GM23338 (cell line): ENCODE data around the gene ZNF354C. TPM values are rescaled to one million over a fixed set of nuclear protein-coding genes. Genes with fewer than 3 reads are reported as not detected.

Experiments used
- ATAC-seq: fragments of 200-7000 bp; cut with Tn5 transposase; 3 replicates; pipeline ENCODE4 v1.9.1; 2020
- DNase-seq: peaks from one replicate; pipeline ENCODE4 v3.0.0-alpha.2; 2015; ENCODE audit warnings: low spot score
- H2AFZ ChIP-seq: fragments of 200-600 bp; sonication (generic); 2 replicates; pipeline ENCODE4 v1.8.0; 2016; ENCODE audit warnings: antibody characterized with exemption, mild to moderate bottlenecking, moderate library complexity
- H3F3A ChIP-seq: fragments of 200-600 bp; sonication (generic); replicated peaks from 2 replicates; pipeline ENCODE4 v1.8.0; 2017; ENCODE audit warnings: antibody characterized with exemption, mixed run types, low read depth
- H3K27ac ChIP-seq: fragments of 200-600 bp; sonication (generic); 2 replicates; pipeline ENCODE4 v1.6.1; 2016; ENCODE audit warnings: low read depth
- H3K27me3 ChIP-seq: fragments of 200-600 bp; sonication (generic); 2 replicates; pipeline ENCODE4 v1.8.0; 2016; ENCODE audit warnings: mild to moderate bottlenecking, mixed run types, moderate library complexity; ENCODE audit not compliant: insufficient read depth
- H3K36me3 ChIP-seq: fragments of 200-600 bp; sonication (generic); 2 replicates; pipeline ENCODE4 v1.8.0; 2016; ENCODE audit warnings: mild to moderate bottlenecking; ENCODE audit not compliant: insufficient read depth
- H3K4me1 ChIP-seq: fragments of 200-600 bp; sonication (generic); 2 replicates; pipeline ENCODE4 v1.8.0; 2016; ENCODE audit warnings: mild to moderate bottlenecking, moderate library complexity; ENCODE audit not compliant: insufficient read depth
- H3K4me2 ChIP-seq: fragments of 200-600 bp; sonication (generic); 2 replicates; pipeline ENCODE4 v1.7.1; 2017; ENCODE audit warnings: mixed run types
- H3K4me3 ChIP-seq: fragments of 200-600 bp; sonication (generic); 2 replicates; pipeline ENCODE4 v1.6.1; 2016; ENCODE audit warnings: mixed run types
- H3K79me2 ChIP-seq: fragments of 200-600 bp; sonication (generic); replicated peaks from 2 replicates; pipeline ENCODE4 v1.8.0; 2017; ENCODE audit warnings: mild to moderate bottlenecking; ENCODE audit not compliant: insufficient read depth
- H3K9me2 ChIP-seq: fragments of 200-600 bp; sonication (generic); 2 replicates; pipeline ENCODE4 v1.8.0; 2017; ENCODE audit not compliant: insufficient read depth
- H4K20me1 ChIP-seq: fragments of 200-600 bp; sonication (generic); replicated peaks from 2 replicates; pipeline ENCODE4 v1.8.0; 2017; ENCODE audit warnings: mild to moderate bottlenecking; ENCODE audit not compliant: insufficient read depth
- H3K27ac Mint-ChIP-seq: 2 replicates; pipeline ENCODE4 v1.8.0; 2020; ENCODE audit warnings: inconsistent platforms, mild to moderate bottlenecking, moderate library complexity, mixed read lengths
- H3K27me3 Mint-ChIP-seq: 3 replicates; pipeline ENCODE4 v1.8.0; 2022; ENCODE audit warnings: low read depth, mild to moderate bottlenecking, moderate library complexity, mixed read lengths, inconsistent platforms; ENCODE audit not compliant: insufficient read depth, poor library complexity
- H3K36me3 Mint-ChIP-seq: 3 replicates; pipeline ENCODE4 v1.8.0; 2021; ENCODE audit warnings: low read depth, mild to moderate bottlenecking, inconsistent platforms, moderate library complexity, mixed read lengths
- H3K4me1 Mint-ChIP-seq: 3 replicates; pipeline ENCODE4 v1.8.0; 2020; ENCODE audit warnings: mild to moderate bottlenecking, inconsistent platforms, mixed read lengths
- H3K4me3 Mint-ChIP-seq: 3 replicates; pipeline ENCODE4 v1.8.0; 2021; ENCODE audit warnings: moderate library complexity, mild to moderate bottlenecking, inconsistent platforms, mixed read lengths
- H3K9me3 Mint-ChIP-seq: 3 replicates; pipeline ENCODE4 v1.8.0; 2020; ENCODE audit warnings: moderate library complexity, mild to moderate bottlenecking, inconsistent platforms, mixed read lengths
- CREB1 ChIP-seq: fragments of 250-450 bp; sonication (Bioruptor Pico); IDR thresholded peaks from 2 replicates; pipeline ENCODE4 v1.5.0; 2020; ENCODE audit warnings: low read depth, mild to moderate bottlenecking, moderate library complexity
- ETS1 ChIP-seq: IDR thresholded peaks from 2 replicates; pipeline ENCODE4 v1.6.1; 2016; ENCODE audit warnings: antibody characterized with exemption
- EZH2 ChIP-seq: fragments of 200-600 bp; sonication (generic); IDR thresholded peaks from one replicate; pipeline ENCODE4 v1.8.0; 2017; ENCODE audit warnings: antibody characterized with exemption, mild to moderate bottlenecking, low read depth; ENCODE audit not compliant: unreplicated experiment
- EZH2phosphoT487 ChIP-seq: fragments of 200-600 bp; sonication (generic); IDR thresholded peaks from one replicate; pipeline ENCODE4 v1.8.1; 2018; ENCODE audit warnings: antibody characterized with exemption; ENCODE audit not compliant: unreplicated experiment
- JUNB ChIP-seq: IDR thresholded peaks from one replicate; pipeline ENCODE4 v1.6.1; 2016; ENCODE audit warnings: antibody characterized with exemption; ENCODE audit not compliant: unreplicated experiment
- NANOG ChIP-seq: IDR thresholded peaks from 2 replicates; pipeline ENCODE4 v1.6.1; 2016; ENCODE audit warnings: antibody characterized with exemption, borderline replicate concordance
- POLR2AphosphoS5 ChIP-seq: IDR thresholded peaks from 2 replicates; pipeline ENCODE4 v1.6.1; 2016; ENCODE audit warnings: antibody characterized with exemption, low read depth
- STAT1 ChIP-seq: IDR thresholded peaks from one replicate; pipeline ENCODE4 v1.6.1; 2016; ENCODE audit warnings: antibody characterized with exemption; ENCODE audit not compliant: unreplicated experiment
- ZNF114 ChIP-seq: fragments of 250-450 bp; sonication (Bioruptor Pico); IDR thresholded peaks from 2 replicates; pipeline ENCODE4 v1.5.0; 2020; ENCODE audit warnings: mild to moderate bottlenecking, moderate library complexity
- ZNF462 ChIP-seq: fragments of 250-450 bp; sonication (Bioruptor Pico); IDR thresholded peaks from 2 replicates; pipeline ENCODE4 v1.5.0; 2020; ENCODE audit warnings: mild to moderate bottlenecking, moderate library complexity
- polyA plus RNA-seq: library from polyadenylated mRNA; unstranded; fragments of >200 nt; fragmentation: Nextera tagmentation; extraction: Ambion mirVana; gene quantifications from 2 replicates; pipeline ENCODE4 v1.2.1, GENCODE V29; 2016
- total RNA-seq: library from RNA; depleted of rRNA; stranded (reverse); fragments of >200 nt; shearing (Covaris generic); gene quantifications from 2 replicates; pipeline ENCODE4 v1.2.3, GENCODE V29; 2014
- TF ChIP-seq, protein P1 (sequence below), 2 experiments: fragments of 200-600 bp in 1 of 2; sonication (generic) in 1 of 2; conservative IDR thresholded peaks; 2 replicates each; pipeline versions ENCODE4 v1.5.1 to v1.6.1; 2016 to 2017; ENCODE audit warnings: antibody characterized with exemption in 2 of 2, low read depth in 2 of 2, mild to moderate bottlenecking in 2 of 2, moderate library complexity in 1 of 2

The ZNF354C gene
- total and polyA plus RNA-seq, 2 experiments from 2014 or later: 1.6 to 11.3 TPM

- no peak for TF ChIP-seq ZNF462 (CRISPR knock-in tag)
- TF ChIP-seq POLR2AphosphoS5: no peak
- no peak for TF ChIP-seq CREB1
Observed at GRCh38 chr5:179115845-179116524, 55.8 kb downstream of the ZNF354C start (continued).

- ATAC-seq: no peak
- no peak for DNase-seq
- H3K4me2 ChIP-seq: no peak overlapping the region
- H3K9me3 Mint-ChIP-seq: peaks cover 83% of the 10 kb centered on the region
- H3K4me1 Mint-ChIP-seq: no peaks in the 10 kb centered on the region; the same call in 2 of the 3 replicates
- no peaks in the 10 kb centered on the region for H3K79me2 ChIP-seq
- H2AFZ ChIP-seq: no peak overlapping the region
- H3K27ac ChIP-seq: no peak overlapping the region
- no peaks in the 10 kb centered on the region for H3K9me2 ChIP-seq
- peaks cover 2% of the 10 kb centered on the region for H3K27me3 Mint-ChIP-seq
- no peaks in the 10 kb centered on the region for H3K36me3 ChIP-seq
- H3K27me3 ChIP-seq: no peaks in the 10 kb centered on the region
- no peak overlapping the region for H3K4me3 ChIP-seq
- H3K4me3 Mint-ChIP-seq: no peak overlapping the region
- peaks cover 40% of the 10 kb centered on the region for H3K36me3 Mint-ChIP-seq
- no peak overlapping the region for H3K27ac Mint-ChIP-seq
- H3F3A ChIP-seq: no peaks in the 10 kb centered on the region
- H4K20me1 ChIP-seq: no peaks in the 10 kb centered on the region
- no peaks in the 10 kb centered on the region for H3K4me1 ChIP-seq
- TF ChIP-seq JUNB: no peak
- no peak for TF ChIP-seq STAT1
- TF ChIP-seq, protein P1, sequence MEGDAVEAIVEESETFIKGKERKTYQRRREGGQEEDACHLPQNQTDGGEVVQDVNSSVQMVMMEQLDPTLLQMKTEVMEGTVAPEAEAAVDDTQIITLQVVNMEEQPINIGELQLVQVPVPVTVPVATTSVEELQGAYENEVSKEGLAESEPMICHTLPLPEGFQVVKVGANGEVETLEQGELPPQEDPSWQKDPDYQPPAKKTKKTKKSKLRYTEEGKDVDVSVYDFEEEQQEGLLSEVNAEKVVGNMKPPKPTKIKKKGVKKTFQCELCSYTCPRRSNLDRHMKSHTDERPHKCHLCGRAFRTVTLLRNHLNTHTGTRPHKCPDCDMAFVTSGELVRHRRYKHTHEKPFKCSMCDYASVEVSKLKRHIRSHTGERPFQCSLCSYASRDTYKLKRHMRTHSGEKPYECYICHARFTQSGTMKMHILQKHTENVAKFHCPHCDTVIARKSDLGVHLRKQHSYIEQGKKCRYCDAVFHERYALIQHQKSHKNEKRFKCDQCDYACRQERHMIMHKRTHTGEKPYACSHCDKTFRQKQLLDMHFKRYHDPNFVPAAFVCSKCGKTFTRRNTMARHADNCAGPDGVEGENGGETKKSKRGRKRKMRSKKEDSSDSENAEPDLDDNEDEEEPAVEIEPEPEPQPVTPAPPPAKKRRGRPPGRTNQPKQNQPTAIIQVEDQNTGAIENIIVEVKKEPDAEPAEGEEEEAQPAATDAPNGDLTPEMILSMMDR (conservative IDR thresholded peaks at IDR 0.05; ENCODE audit: low read depth in 2 of 2): no peak
- TF ChIP-seq ZNF114 (CRISPR knock-in tag): no peak
- TF ChIP-seq CREB1: no peak
- no peak for TF ChIP-seq EZH2phosphoT487
- TF ChIP-seq ETS1: no peak
- TF ChIP-seq EZH2: no peak
- TF ChIP-seq NANOG: no peak
Observed at GRCh38 chr5:179118338-179118737, 58.2 kb downstream of the ZNF354C start.
